Stimulated activated CD4-positive, alpha-beta T cell treated with anti-CD3 and anti-CD28 coated beads, Interleukin-15, amount 100 ng/mL, for 1 hour (primary cell): ENCODE data around the gene DNAJC7.
"Not testable (repeated sequence)": the region's sequence is repeated elsewhere in the genome, so short reads cannot be mapped to it uniquely, and the experiment has no call there.

Experiments used
- DNase-seq, 2 donors: peaks; one replicate each; pipeline ENCODE4 v3.0.0-alpha.2; 2020; ENCODE audit warnings: low read depth in 1 of 2, low spot score in 1 of 2

The DNAJC7 gene

GRCh38 chr17:42041619-42042018 lies 24.4 kb upstream of the DNAJC7 start:
- DNase-seq, result no peak

DNA sequence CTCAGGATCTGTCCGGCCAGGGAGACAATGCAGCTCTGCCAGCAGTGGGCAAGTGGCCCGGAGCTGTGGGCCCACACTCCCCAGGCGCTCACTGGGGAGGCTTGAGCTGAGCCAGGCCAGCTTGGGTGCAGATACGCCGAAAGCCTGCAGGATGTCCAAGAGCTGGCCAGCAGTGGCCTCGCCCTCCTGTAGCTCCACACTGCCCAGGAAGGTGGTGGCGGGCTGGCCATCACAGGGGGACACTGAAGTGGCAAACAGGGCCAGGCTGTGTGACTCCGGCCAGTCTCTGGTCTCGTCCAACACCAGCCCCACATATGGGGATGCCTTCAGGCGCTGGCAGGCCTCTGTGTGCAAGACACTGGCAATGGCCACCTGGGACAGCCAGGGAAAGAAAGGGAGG lies 23.6 kb upstream of the DNAJC7 start:
- no peak for DNase-seq

- no peak for DNase-seq
These were observed 22.8 kb upstream of the DNAJC7 start for GRCh38 chr17:42039794-42040763.

DNA sequence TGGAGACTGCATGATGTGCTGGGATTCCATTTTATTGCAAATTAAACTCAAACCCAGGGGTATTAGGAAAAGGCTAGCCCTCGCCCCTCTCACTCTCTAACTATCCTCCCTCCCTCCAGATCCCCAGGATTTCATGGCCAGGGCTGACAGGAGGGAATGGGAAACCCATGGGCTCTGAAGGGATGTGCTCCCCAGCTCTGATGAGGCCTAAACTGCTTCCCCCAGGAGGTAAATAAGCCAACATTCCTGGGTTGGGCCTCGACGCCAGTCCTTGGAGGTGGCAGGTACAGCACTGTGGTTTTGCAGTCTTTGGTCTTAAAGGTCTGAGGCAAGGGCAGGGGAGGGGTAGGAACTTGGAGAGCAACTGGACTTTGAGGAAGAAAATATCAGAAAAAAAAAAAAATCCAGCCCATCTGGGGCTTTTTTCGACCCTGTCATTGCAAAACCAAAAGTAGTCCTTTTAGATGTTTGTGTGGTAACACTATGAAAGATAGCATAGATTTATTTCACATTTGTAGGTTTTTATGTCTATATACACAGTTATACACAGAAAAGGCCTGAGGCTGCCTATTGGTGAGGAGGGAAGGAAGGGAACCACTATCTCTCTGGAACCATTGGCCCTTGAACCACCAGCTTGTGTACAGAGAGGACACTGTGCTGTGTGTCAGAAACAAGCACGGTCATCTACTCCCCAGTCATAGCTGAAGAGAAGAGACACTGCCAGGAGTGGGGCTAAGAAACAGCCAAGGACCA lies 21.2 kb upstream of the DNAJC7 start:
- no peak for DNase-seq

- DNase-seq, result no peak
These were observed 16.8 kb upstream of the DNAJC7 start for GRCh38 chr17:42034059-42034458.

- no peak for DNase-seq
These were observed 14.3 kb upstream of the DNAJC7 start for GRCh38 chr17:42031584-42031983.

DNA sequence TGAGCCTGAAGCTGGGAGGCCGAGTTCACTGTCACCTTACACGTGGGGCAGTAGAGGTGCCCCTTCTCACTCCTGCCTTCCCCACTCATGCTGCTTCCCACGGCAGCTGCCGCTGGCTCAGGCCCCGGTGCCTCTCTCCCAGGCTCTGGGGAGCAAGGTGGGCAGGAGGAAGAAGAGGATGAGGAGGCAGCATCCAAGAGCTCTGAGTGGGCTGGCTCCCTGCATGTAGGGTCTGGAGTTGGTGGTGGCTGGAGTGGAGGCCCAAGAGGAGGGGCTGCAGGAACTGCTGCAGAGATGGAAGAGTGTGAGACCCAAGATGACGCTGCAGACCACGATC lies 11.5 kb upstream of the DNAJC7 start:
- no peak for DNase-seq

DNA sequence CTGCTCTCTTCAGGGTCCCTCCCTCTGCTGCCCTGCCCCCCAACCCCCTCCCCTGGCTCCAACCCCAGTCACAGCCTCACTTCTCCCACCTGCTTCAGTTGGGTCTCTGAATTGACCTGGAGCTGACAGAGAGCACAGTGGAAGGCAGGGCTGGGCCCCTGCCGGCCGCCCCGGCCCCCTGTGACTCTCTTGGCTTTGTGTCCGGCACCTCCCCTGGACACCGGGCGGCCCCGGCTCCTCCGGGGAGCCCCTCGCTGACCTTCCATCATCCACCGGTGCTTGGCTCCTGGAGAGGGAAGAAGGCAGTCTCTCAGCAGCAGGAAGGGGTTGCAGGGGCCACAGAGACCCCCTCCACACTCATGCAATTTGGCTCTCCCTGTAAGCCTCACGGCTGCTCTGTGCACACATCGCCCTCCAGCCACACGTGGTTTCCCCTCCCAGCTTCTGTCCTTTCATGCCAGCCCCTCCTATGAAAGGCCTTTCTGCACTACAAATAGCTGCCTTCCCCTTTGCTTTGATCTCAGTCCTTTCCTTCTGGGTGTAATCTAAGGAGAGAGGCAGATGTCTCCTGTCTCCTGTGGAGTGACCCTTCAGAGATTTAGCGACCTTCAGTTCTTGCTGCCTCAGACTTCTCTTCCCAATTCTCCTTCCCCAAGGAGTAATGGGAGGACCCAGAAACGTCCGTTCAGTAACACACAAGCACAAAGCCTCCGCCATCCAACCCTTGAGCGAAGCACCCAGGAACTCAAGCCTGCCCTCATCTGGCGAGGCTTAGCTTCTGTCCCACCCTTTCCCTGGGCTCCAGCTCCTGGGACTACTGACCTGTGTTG lies 10.9 kb upstream of the DNAJC7 start:
- DNase-seq, result no peak

DNA sequence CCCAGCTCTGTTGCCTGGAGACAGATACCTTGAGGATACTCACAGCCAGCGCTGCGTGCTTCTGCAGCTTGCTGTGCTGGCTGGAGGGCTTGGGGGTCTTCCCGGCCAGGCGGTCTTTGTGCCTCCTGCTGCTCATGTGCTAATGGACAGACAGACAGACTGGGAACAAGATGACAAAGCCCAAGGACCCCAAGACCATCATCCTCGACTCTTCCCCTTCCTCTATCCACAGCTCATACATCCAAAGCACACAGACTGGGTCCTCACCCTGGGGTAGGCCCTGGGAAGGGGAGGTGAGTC lies 10.3 kb upstream of the DNAJC7 start:
- DNase-seq, result no peak

DNA sequence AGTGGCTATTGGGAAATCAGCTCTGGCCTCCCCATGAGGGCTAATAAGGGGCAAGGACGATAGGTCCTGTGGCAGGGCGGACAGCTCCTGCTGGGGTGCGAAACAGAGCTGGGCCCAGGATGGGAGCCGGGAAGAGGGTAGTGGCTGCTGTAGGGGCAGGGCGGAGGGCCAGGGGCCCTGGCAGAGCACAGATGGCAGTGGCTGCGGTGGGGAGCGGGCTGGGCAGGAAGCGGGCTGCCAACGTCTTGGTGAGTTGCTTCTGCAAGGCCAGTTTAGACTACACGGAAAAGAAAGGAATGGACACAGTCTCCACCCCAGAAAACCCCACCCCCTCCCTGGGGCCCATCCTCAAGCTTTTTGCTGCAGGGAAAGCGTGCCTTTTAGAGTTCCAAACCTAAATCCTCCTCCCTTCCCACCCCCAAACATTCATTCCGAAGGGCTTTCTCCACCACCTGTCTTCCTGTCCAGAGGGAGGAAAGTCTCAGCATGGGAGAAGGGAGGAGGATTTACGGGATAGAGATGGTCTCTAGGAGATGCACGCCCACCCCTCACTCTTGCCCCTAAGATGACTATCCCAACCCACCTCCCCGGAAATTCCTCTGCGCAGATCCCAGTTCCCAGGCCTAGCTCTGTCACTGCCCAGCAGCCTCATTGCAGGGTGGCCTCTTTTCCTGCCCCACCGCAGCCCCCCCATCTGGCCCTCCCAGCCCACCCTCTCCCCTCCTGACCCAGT lies 9.8 kb upstream of the DNAJC7 start:
- no peak for DNase-seq

DNA sequence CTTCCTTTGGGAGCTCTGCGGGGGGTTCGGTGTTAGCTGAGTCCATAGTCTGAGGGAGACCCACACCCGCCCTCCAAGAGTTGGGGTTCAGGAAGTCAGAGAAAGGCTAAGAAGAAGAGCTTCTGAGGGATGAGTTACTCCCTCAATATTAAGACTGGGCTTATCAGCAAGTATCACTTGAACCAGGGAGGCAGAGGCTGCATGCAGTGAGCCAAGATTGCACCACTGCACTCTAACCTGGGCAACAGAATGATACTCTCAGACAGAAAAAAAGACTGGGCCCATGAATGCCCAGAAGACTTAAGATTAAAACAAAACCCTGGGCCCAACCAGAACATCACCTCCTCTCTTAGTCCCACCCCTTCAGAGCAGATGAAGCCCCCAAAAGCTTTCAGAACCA lies 8.7 kb upstream of the DNAJC7 start:
- DNase-seq, result no peak

DNA sequence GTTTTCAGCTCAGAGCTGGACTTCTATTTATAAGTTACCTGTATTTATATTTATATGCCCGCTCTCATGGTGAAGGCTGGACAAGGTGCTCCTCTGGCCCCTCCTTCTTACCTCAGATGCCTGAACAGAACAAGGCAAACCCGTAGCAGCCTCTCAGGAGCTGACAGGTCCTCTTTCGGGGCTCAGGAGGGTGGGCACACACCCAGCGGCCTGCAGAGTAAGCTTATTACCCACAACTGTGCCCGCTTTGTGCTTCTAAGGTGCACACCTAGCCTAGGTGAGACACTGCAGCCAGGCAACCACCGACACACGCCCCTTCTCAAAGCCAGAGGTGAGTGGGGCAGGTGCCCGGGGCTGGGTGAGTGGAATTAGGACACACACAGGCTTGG lies 7.9 kb upstream of the DNAJC7 start:
- no peak for DNase-seq

DNA sequence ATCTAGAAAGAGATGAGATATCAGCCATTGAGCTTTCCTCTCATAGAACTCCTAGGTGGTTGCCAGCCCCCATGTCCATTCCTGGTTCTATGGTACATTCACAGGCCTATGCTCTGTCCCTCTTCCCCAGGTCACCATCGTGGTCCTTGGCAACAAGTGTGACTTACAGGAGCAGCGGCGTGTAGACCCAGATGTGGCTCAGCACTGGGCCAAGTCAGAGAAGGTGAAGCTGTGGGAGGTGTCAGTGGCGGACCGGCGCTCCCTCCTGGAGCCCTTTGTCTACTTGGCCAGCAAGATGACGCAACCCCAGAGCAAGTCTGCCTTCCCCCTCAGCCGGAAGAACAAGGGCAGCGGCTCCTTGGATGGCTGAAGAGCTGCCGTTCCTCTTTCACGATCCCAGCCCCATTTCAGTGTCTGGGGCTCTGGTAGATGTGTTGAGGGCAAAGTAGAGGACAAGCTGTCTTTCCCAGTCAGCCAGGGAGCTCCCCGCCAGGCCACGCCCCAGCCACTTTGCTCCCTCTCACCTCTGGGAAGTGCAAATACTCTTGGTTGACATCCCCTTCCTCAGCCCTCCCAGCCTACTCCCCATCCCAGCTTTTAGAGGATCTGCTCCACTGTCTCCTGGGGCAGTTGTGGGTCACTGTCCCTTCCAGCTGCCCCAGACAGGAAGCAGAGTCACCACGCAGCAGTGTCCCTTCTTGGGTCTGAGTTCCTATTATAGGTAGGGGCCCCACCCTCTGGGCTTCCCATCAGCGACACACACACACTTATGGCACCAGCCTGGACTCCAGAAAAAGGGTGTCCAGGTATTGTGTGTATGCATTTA lies 6.5 kb upstream of the DNAJC7 start:
- no peak for DNase-seq

- DNase-seq, result not testable (repeated sequence)
These were observed 3.6 kb upstream of the DNAJC7 start for GRCh38 chr17:42020845-42021244.

DNA sequence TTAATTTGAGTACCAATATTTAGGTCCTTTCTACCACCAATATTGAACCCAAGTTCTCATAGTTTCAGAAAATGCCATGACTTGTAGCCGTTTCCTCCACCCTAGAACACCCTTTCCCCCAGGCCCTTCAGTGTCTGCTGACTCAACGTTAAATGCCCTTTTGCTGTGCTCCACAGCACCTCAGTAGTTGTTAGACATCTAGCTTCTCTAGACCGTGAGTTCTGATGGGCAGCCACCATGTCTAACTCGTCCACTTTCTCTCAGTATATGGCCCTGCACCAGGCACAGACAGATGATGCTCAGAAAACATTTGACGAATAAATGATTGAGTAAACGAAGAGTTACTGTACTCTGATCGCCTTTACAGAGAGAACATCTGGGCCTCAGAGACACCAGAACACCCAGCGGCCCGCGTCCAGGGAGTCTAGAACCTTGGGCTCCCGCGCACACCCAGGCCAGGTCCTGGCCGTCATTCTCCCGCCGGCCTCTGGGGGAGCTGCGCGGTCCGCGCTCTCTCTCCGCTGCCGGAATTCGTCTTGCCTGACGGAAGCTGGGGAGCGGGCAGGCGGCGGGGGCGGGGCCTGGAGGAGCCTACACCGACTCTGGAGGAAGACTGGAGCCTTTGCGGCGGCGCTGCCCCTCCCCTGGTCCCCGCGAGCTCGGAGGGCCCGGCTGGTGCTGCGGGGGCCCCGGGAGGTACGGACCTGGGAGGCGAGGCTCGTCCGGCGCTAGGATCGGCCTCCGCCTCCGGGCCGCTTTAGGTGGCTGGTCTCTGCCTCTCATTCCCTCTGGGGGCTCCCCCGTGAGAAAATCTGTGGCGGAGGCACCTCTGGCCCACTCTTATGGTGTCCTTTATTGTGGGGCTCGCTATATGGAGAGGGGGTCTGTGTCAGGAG lies 2.5 kb upstream of the DNAJC7 start, which contains the start of gene NKIRAS2:
Gene NKIRAS2 (plus strand): TSS at position 582 of the 896 bp plus-strand sequence. CDS start 1,488 bp downstream, outside the sequence.
- DNase-seq, result peak; percentile 91 to 92

GRCh38 chr17:42018988-42019387 lies 1.7 kb upstream of the DNAJC7 start:
- no peak for DNase-seq

DNA sequence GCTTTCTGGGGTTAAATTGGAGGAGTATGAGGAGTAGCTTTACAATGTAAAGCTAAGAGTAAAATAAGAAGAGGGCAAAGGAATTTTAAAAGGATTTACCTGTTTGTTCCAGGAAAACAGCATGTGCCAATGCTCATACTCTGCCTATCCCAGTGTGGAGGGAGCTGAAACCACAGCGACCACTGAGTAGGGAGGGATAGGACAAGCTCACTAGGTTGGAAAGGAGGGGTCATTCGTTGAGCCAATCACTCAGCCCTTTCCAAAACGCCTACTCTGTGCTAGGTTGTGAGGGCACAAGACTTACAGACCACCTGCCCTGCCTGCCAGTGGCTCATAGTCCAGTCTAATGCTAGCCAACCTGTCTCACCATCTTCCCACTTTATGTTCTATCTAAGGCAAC lies 1.1 kb upstream of the DNAJC7 start:
- no peak for DNase-seq

DNA sequence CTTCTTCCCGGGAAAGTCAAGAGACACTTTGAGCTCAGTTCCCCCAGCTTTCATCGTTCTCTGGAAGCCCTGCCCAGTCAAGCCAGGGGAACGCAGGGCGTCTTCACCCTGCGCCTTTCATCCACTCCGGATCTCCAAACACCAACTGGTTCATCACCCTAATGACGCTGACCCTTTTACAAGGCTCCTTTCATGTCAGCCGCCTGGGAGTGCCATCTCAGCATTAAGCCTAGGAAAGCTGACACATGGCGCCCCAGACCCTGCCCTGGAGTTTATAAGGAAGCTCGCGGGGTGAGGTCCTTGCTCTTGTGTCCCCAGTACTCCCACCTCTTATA lies 594 bp upstream of the DNAJC7 start:
- DNase-seq, result no peak

GRCh38 chr17:42016411-42016831 lies 818 bp downstream of the DNAJC7 start:
- DNase-seq, result no peak
